ENCODE measurements around the gene VEPH1.

DNA sequence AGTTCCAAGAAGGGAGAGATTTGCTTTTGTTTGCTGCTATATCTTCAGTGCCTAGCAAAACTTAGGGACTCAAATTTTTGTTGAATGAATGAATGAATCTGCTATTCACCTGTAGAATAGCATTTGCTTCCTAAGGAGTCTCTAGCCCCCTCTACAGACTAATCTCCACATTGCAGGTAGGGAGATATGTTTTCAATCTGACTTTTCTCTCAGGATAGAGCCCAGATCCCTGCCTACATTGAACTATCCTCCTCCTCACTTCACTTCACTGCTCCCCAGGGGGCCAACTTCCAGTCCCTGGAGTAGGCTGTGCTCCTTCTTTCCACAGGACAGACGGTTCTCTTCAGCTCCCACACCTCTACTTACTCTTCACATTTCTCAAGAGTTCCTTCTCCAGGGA lies 148.5 kb downstream of the VEPH1 start:
- TF ChIP-seq, protein P1, sequence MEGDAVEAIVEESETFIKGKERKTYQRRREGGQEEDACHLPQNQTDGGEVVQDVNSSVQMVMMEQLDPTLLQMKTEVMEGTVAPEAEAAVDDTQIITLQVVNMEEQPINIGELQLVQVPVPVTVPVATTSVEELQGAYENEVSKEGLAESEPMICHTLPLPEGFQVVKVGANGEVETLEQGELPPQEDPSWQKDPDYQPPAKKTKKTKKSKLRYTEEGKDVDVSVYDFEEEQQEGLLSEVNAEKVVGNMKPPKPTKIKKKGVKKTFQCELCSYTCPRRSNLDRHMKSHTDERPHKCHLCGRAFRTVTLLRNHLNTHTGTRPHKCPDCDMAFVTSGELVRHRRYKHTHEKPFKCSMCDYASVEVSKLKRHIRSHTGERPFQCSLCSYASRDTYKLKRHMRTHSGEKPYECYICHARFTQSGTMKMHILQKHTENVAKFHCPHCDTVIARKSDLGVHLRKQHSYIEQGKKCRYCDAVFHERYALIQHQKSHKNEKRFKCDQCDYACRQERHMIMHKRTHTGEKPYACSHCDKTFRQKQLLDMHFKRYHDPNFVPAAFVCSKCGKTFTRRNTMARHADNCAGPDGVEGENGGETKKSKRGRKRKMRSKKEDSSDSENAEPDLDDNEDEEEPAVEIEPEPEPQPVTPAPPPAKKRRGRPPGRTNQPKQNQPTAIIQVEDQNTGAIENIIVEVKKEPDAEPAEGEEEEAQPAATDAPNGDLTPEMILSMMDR (IDR thresholded peaks at IDR 0.05), result peak in 10 of 12 donors; percentile 12 to 50 (median 26)
- TF ChIP-seq POLR2A (IDR thresholded peaks at IDR 0.05), result no peak
